ENCODE data around the gene SHPK.
A peak's percentile ranks its signal among the peaks of the same experiment; 100 is the strongest.

SHPK gene

GRCh38 chr17:3636154-3636907, at the start of gene SHPK, which contains the start of gene CTNS (continued):
- TF ChIP-seq PRDM4 (tag by site-specific recombination; IDR thresholded peaks at IDR 0.05) = no peak
- TF ChIP-seq BCL6B (tag by site-specific recombination; IDR thresholded peaks at IDR 0.05) = no peak
- peak; percentile 82 for TF ChIP-seq ZNF24 (tag by site-specific recombination; IDR thresholded peaks at IDR 0.05)
- TF ChIP-seq ZNF26 (tag by site-specific recombination; IDR thresholded peaks at IDR 0.05) = no peak
- no peak for TF ChIP-seq ZNF112 (tag by site-specific recombination; IDR thresholded peaks at IDR 0.05)
- no peak for TF ChIP-seq ZNF311 (tag by site-specific recombination; IDR thresholded peaks at IDR 0.05; ENCODE audit: borderline replicate concordance)
- no peak for TF ChIP-seq ZNF211 (tag by site-specific recombination; IDR thresholded peaks at IDR 0.05; ENCODE audit: low read depth)
- TF ChIP-seq SP3 (tag by site-specific recombination; IDR thresholded peaks at IDR 0.05) = peak; percentile 98
- TF ChIP-seq ZNF571 (tag by site-specific recombination; IDR thresholded peaks at IDR 0.05) = no peak
- TF ChIP-seq ZNF701 (tag by site-specific recombination; IDR thresholded peaks at IDR 0.05) = no peak
- TF ChIP-seq BCL11A (tag by site-specific recombination; IDR thresholded peaks at IDR 0.05; ENCODE audit: low read depth) = no peak
- no peak for TF ChIP-seq ZNF433 (tag by site-specific recombination; IDR thresholded peaks at IDR 0.05; ENCODE audit: low read depth)
- no peak for TF ChIP-seq ZNF529 (tag by site-specific recombination; IDR thresholded peaks at IDR 0.05; ENCODE audit: insufficient replicate concordance)
- TF ChIP-seq, protein P1, sequence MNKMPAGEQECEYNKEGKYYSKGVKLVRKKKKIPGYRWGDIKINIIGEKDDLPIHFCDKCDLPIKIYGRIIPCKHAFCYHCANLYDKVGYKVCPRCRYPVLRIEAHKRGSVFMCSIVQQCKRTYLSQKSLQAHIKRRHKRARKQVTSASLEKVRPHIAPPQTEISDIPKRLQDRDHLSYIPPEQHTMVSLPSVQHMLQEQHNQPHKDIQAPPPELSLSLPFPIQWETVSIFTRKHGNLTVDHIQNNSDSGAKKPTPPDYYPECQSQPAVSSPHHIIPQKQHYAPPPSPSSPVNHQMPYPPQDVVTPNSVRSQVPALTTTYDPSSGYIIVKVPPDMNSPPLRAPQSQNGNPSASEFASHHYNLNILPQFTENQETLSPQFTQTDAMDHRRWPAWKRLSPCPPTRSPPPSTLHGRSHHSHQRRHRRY (tag by site-specific recombination; IDR thresholded peaks at IDR 0.05) = no peak
- TF ChIP-seq, protein P2, sequence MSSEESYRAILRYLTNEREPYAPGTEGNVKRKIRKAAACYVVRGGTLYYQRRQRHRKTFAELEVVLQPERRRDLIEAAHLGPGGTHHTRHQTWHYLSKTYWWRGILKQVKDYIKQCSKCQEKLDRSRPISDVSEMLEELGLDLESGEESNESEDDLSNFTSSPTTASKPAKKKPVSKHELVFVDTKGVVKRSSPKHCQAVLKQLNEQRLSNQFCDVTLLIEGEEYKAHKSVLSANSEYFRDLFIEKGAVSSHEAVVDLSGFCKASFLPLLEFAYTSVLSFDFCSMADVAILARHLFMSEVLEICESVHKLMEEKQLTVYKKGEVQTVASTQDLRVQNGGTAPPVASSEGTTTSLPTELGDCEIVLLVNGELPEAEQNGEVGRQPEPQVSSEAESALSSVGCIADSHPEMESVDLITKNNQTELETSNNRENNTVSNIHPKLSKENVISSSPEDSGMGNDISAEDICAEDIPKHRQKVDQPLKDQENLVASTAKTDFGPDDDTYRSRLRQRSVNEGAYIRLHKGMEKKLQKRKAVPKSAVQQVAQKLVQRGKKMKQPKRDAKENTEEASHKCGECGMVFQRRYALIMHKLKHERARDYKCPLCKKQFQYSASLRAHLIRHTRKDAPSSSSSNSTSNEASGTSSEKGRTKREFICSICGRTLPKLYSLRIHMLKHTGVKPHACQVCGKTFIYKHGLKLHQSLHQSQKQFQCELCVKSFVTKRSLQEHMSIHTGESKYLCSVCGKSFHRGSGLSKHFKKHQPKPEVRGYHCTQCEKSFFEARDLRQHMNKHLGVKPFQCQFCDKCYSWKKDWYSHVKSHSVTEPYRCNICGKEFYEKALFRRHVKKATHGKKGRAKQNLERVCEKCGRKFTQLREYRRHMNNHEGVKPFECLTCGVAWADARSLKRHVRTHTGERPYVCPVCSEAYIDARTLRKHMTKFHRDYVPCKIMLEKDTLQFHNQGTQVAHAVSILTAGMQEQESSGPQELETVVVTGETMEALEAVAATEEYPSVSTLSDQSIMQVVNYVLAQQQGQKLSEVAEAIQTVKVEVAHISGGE (tag by site-specific recombination; conservative IDR thresholded peaks at IDR 0.05; ENCODE audit: low read depth) = peak; percentile 61; the same call in 1 of the 2 replicates
- TF ChIP-seq ZNF140 (tag by site-specific recombination; IDR thresholded peaks at IDR 0.05) = no peak
- no peak for TF ChIP-seq ZNF48 (tag by site-specific recombination; IDR thresholded peaks at IDR 0.05)
- 0 out of 2 replicates have a peak, but pooled peaks have one; percentile 38 for TF ChIP-seq ZEB2 (tag by site-specific recombination; IDR thresholded peaks at IDR 0.05)
- TF ChIP-seq BCL11B (tag by site-specific recombination; IDR thresholded peaks at IDR 0.05; ENCODE audit: low read depth) = peak; percentile 26; the same call in 1 of the 2 replicates
- TF ChIP-seq ZNF560 (tag by site-specific recombination; IDR thresholded peaks at IDR 0.05; ENCODE audit: borderline replicate concordance) = no peak
- no peak for TF ChIP-seq ZNF23 (tag by site-specific recombination; IDR thresholded peaks at IDR 0.05; ENCODE audit: borderline replicate concordance)
- no peak for TF ChIP-seq FEZF1 (tag by site-specific recombination; IDR thresholded peaks at IDR 0.05)
- peak; percentile 67 for TF ChIP-seq KLF17 (tag by site-specific recombination; IDR thresholded peaks at IDR 0.05)
- no peak for TF ChIP-seq GLI2 (tag by site-specific recombination; IDR thresholded peaks at IDR 0.05; ENCODE audit: borderline replicate concordance, low read depth)
- TF ChIP-seq KLF10 (tag by site-specific recombination; IDR thresholded peaks at IDR 0.05) = peak; percentile 91

Data from HEK293 (cell line).